ENCODE results near the gene ALPK1.
"Not testable (repeated sequence)": the region's sequence is repeated elsewhere in the genome, so short reads cannot be mapped to it uniquely, and the experiment has no call there.

Gene ALPK1

DNA sequence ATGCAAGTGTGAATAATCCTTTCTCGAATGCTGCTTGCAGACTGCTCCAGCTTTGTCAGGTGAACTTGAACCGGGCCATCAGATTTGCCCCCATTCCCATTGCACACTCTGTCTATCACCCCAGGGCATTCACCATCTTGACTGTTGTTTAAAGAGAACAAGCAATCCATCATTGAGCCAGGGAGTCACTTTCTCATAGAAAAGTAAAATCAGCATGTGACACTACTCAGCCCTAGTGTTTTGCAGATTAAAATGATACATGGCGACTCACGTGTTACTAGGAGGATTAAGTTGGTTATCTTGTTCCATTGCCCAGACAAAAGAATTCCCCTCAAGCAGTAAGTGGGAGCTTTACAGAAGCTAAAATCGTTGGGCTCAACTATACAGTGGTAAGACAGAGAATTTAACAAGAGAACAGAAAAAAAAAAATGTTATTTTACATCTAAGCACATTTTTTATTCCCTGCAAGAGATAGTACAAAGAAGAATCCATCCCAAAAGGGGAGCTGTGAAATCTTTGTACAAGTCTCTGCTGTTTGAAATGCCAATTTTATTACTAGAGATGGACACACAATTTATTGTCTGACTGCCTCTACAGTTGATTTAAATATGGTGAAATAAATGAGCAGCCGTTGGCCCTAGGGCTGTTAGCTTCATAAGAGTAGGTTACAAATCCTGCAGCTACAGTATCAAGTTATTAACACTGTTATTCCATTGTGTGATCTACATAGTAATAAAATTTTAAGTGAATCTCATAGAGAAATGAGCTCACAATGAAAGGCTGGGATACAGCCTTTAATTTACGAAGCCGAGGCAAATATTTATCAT is 151.3 kb downstream of the ALPK1 start:
- in situ Hi-C loops (cut with MboI; ENCODE audit: low sequenced_read_pairs), result no loop called here

DNA sequence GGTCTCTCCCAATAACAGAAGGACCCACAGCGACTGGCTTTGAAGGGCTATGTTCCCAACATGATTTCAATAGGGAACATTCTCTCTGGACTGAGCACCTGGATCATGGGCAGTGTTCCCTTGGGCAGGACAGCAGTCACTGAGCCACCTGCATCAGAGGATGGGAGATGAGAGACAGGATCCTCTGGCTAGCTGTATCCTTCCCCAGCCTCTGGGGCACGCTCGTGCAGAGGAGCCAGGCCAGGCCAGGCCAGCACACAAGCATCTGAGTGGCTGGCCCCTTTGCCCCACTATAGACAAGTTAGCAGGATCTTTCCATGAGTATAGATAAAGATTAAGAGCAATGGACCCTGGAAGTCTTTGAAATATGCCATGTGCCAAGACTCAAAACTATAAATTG is 152.5 kb downstream of the ALPK1 start:
- in situ Hi-C loops (cut with MboI; ENCODE audit: low sequenced_read_pairs), result no loop called here

DNA sequence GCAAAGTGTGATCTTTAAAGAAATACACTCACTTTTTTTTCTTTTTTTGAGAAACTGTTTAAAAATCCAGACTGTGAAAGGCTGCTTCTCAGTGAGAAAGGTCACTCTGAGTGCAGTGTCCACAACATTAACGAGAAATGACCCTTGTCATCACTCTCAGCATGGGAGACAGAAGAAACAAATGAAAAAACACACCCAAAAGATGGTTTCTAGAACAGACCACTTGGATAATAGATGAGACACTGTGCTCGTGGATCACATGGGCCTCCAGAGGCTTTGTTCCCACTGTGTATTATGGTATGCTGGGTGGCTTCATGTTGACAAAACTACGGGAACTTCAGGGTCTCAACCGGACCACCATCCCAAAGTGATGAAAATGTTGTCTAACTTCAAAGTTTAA is 153.9 kb downstream of the ALPK1 start:
- in situ Hi-C loops (cut with MboI; ENCODE audit: low sequenced_read_pairs), result no loop called here

DNA sequence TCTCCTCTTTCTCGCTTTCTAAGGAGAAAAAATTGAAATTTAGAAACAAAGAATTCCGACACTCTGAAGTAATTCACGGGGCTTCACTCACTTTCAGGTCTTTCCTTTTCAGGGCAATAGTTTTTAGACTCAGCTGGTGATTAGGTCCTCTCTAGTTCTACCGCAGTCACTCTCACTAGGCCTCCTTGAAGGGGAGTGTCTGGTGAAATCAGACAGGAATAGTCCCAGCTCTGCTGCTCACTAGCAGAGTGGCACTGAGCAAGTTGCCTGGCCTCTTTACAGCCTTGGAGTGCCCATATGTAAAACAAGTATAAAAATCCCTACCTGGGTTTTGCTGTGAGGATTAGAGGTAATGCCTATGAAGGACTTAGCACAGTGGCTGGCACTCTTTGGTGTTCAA is 154.7 kb downstream of the ALPK1 start:
- in situ Hi-C loops (cut with MboI; ENCODE audit: low sequenced_read_pairs), result no loop called here

DNA sequence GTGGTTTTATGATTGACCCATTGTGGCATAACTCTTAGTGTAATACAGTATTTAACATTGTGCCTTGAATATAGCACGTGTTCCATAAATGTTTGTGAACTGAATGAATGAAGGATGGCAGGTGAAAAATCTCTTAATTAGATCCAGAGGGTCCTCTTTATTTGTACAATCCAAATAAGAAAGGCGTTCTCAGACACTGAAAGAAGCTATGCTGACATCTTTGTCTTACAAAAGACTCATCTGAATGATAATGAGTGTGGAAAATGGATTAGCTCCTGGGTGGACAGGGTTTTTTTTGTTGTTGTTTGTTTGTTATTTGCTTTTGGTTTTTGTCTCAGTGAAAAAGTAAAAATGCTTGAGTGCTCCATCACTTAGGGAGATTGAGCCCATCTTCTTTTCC is 156.2 kb downstream of the ALPK1 start:
- in situ Hi-C loops (cut with MboI; ENCODE audit: low sequenced_read_pairs), result no loop called here

DNA sequence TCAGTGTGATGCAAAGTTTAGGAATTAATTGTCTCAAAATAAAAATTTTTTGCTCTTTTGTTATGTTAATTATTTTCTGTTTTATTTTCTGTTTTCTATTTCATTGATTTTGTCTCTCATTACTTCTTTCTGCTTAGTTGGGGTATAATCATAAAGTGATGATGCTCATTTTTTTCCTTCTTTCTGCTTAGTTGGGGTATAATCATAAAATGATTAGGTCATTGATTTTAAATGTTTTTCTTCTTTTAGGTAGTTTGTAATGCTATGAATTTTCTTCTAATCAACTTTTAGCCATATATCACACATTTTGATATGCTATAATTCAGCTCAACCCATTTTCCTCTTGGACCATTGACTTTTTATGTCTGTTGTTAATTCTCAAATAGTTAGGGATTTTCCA is 175.1 kb downstream of the ALPK1 start:
- in situ Hi-C loops (cut with MboI; ENCODE audit: low sequenced_read_pairs), result no loop called here

DNA sequence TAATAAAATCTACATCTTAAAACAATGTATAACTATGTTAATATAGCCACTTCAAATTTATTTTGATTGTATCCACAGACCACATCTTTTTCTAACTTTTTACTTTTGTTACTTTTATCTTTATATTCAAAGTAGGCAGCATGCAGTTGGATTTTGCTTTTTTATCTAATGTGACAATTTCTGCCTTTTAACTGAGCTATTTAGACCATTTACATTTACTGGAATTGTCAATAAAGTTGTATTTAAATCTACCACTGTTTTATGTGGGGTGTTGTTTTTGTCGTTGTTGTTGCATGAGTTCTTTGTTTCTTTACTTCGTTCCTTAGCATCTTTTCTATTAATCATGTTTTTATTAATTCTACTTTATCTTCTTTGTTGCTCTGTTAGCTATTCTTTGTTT is 176.8 kb downstream of the ALPK1 start:
- in situ Hi-C loops (cut with MboI; ENCODE audit: low sequenced_read_pairs), result no loop called here

DNA sequence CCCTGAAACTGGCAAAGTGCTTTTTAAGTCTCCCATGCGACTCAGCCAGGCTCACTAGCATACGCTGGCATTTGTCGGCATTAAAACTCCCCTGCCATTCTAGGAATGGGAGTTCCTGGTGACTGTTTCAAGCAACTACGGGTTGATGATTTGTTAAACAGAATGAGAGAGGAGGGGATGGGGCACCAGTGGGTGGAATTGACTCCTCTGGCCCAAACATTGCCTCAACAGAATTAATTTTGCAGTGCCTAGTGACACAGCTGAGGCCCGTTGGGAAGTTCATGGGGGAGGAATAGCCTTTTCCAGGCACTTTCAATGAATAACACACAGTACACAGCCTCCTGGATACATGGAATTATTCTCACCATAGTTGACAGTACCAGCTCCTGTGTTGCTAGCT is 188.8 kb downstream of the ALPK1 start:
- in situ Hi-C loops (cut with MboI; ENCODE audit: low sequenced_read_pairs), result no loop called here

DNA sequence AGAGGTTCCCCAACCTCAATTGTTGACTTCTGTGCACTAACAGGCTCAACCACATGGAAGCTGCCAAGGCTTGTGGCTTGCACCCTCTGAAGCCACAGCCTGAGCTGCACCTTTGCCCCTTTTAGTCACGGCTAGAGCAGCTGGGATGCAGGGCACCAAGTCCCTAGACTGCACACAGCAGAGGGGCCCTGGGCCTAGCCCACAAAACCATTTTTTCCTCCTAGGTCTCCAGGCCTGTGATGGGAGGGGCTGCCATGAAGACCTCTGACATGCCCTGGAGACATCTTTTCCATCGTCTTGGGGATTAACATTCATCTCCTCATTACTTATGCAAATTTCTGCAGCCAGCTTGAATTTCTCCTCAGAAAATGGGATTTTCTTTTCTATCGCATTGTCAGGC is 193.6 kb downstream of the ALPK1 start:
- in situ Hi-C loops (cut with MboI; ENCODE audit: low sequenced_read_pairs), result not testable (repeated sequence)

Measured in hTERT RPE-1 (cell line).